HL-60/S4 treated with phorbol 12-myristate 13-acetate at 8.2 ng/mL for 4 days and 3 days (cell line): ENCODE data around the gene MMP24OS.

Experiments
- in situ Hi-C: fragments of 300-500 bp; cut with MboI; formaldehyde crosslinking; loops from 2 replicates; pipeline ENCODE4 v1.15.0; 2022; ENCODE audit warnings: low sequenced_read_pairs

MMP24OS gene

GRCh38 chr20:35291654-35292503, 14.0 kb upstream of the MMP24OS start, which contains the start of gene FAM83C:
Gene FAM83C, minus strand, starts transcription at chr20:35292425. Its CDS starts 121 bp downstream, at chr20:35292304.
- in situ Hi-C loops: no loop called here

- in situ Hi-C loops: no loop called here
Measured at GRCh38 chr20:35290887-35291417, 13.0 kb upstream of the MMP24OS start.

GRCh38 chr20:35290186-35290886, 12.4 kb upstream of the MMP24OS start:
- in situ Hi-C loops: no loop called here

- in situ Hi-C loops: no loop called here
Measured at GRCh38 chr20:35288325-35289060, 10.6 kb upstream of the MMP24OS start.

- in situ Hi-C loops: no loop called here
Measured at GRCh38 chr20:35287509-35288324, 9.8 kb upstream of the MMP24OS start.

- in situ Hi-C loops: no loop called here
Measured at GRCh38 chr20:35286899-35287508, 9.1 kb upstream of the MMP24OS start.

GRCh38 chr20:35286077-35286898, 8.4 kb upstream of the MMP24OS start:
- in situ Hi-C loops: no loop called here

- in situ Hi-C loops: no loop called here
Measured at GRCh38 chr20:35285806-35286076, 7.8 kb upstream of the MMP24OS start.

GRCh38 chr20:35284992-35285805, 7.3 kb upstream of the MMP24OS start:
- in situ Hi-C loops: no loop called here

- in situ Hi-C loops: no loop called here
Measured at GRCh38 chr20:35284267-35284991, 6.5 kb upstream of the MMP24OS start, which contains the start of gene EIF6. Gene EIF6, minus strand, starts transcription at chr20:35284772. Its CDS starts 285 bp downstream, at chr20:35284487.

GRCh38 chr20:35283441-35284266, 5.7 kb upstream of the MMP24OS start:
- in situ Hi-C loops: no loop called here

GRCh38 chr20:35281506-35282101, 3.7 kb upstream of the MMP24OS start:
- in situ Hi-C loops: no loop called here

- in situ Hi-C loops: no loop called here
Measured at GRCh38 chr20:35280523-35280922, 2.6 kb upstream of the MMP24OS start.

GRCh38 chr20:35279533-35280174, 1.7 kb upstream of the MMP24OS start:
- in situ Hi-C loops: no loop called here

- in situ Hi-C loops: no loop called here
Measured at GRCh38 chr20:35279040-35279439, 1.1 kb upstream of the MMP24OS start.

GRCh38 chr20:35277127-35277526, 795 bp downstream of the MMP24OS start:
- in situ Hi-C loops: no loop called here
